Kidney glomerular epithelial cell (primary cell): ENCODE measurements around the gene NRXN3.
A peak's percentile ranks its signal among the peaks of the same experiment; 100 is the strongest.

Experiments
- DNase-seq: peaks from one replicate; lab custom pipeline; 2025; lab: John Stamatoyannopoulos, UW

Gene NRXN3

GRCh38 chr14:79822034-79822433 lies 1651.9 kb downstream of the NRXN3 start:
- no peak for DNase-seq

- DNase-seq: no peak
Observed at GRCh38 chr14:79825046-79825521, 1654.9 kb downstream of the NRXN3 start.

- DNase-seq: no peak
Observed at GRCh38 chr14:79826362-79826761, 1656.2 kb downstream of the NRXN3 start.

- no peak for DNase-seq
Observed at GRCh38 chr14:79829405-79830166, 1659.4 kb downstream of the NRXN3 start.

DNA sequence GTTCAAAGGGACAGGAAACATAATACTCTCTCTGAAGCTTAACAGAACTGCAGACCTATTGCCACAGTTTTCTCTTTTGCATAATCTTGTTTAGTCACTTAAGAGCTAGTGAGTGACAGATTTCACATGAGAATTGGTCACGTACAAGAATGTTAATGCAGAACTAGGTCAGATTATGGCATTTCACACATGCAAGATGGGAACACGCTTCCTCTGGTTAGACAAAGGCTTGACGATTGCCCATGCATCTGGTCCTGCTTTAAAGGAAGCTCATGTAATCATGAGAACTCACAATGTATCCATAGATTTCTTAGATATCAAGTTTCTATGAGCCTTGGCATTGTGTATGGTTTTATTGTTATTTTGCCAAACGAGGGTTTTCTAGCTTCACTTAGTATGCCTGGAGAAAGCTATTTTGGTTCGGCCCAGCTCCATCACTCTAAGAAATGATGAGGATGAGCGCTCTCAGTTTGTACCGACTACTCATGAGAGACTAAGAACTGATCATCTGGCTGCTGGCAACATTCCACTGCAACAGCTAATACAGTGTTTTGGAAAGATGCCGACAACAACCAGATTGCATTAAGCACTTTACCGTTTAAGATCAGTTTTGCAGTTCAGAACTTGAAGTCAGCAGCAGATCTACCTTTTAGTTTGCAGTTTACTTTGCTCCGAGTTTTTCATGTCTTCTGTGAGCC lies 1661.2 kb downstream of the NRXN3 start:
- DNase-seq: no peak

GRCh38 chr14:79833781-79834180 lies 1663.6 kb downstream of the NRXN3 start:
- DNase-seq: no peak

DNA sequence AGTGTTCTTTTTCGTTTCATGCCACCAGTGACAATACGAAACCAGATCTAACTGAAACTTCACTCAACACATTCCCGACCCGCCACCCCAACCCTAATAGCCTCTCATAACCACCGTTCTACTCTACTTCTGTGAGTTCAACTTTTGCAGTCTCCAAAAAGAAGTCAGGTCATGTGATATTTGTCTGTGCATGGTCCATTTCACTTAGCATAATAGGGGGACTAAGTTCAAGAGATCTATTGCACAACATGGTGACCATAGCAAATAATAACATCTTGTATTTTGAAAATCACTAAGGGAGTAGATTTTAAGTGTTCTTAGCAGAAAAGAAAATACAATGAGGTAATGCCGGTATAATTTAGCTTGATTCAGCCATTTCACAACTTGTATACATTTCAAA lies 1664.7 kb downstream of the NRXN3 start:
- no peak for DNase-seq

- DNase-seq: no peak
Observed at GRCh38 chr14:79836577-79836976, 1666.4 kb downstream of the NRXN3 start.

- DNase-seq: no peak
Observed at GRCh38 chr14:79837699-79838098, 1667.5 kb downstream of the NRXN3 start.

GRCh38 chr14:79840103-79840502 lies 1669.9 kb downstream of the NRXN3 start:
- no peak for DNase-seq

- DNase-seq: no peak
Observed at GRCh38 chr14:79840831-79841230, 1670.7 kb downstream of the NRXN3 start.

DNA sequence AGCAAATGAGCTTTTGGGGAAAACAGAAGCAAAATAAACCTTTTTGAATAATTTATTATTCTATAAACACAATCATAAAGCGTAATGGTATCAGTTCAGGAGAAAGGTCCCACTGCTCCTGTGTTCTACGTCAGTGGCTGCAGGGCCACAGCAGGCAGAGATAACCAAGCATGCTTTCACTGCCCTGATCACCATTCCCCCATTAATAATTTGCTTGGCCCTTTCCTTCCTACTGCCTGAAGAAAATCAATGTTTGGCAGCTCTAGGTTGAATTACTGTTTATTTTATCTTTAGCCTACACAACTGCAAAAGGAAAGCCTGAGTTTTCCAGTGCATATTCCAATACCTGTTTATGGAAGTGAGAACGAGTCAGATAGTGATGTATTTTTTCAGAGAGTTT lies 1671.3 kb downstream of the NRXN3 start:
- no peak for DNase-seq

DNA sequence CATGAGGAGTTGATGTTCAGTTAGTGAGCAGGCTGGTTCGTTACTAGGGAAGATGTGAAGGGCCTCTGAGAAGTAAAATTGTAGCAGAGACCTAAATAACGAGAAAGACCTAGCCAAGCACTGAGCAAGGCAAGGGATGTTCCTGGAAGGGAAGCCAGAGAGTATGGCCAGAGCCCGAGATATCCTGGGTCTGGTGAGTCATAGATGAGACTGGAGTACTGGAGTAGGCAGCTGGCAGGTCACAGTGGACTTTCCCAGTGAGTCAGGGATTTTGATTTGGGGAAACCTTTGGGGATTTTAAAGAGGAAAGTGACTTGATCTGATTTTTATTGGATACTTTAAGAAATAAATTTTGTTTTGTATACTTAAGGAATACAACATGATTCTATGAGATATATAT lies 1672.1 kb downstream of the NRXN3 start:
- peak; percentile 29 for DNase-seq

DNA sequence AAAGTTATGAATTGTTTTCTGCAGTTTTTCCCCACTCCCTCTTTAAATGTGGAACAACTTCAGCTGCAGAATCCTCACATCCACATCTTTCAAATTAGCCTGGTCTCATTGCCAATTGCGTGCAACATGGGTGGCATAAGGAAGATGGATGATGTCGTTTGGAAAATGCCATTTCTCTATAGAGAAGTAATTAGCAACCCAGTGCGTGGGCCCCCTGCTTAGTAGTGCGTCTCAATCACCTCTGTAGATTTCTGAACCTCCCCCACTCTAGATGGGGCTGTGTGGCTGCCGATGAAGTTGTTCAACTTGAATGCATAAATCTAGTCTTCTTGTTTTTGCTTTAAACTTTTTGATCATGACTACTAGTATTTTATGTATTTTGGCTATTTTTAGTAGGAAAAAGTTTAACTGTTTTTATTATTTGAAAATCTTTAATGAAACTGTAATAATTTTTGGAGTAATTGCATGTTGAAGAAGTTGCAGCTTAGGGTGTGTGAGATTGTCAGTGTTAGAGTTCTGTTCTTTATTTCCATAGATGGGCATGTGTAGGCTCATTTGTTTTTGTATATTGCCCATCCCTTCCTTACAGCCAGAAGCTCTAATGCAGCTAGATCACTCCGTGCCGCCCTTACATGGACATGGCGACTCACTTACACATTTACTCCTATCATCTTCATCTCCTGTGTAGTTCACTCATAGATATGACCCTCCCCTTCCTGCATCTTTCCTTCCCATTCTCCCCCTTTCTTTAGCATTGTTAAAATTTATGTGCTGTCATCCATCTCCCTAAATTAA lies 1683.0 kb downstream of the NRXN3 start:
- no peak for DNase-seq

DNA sequence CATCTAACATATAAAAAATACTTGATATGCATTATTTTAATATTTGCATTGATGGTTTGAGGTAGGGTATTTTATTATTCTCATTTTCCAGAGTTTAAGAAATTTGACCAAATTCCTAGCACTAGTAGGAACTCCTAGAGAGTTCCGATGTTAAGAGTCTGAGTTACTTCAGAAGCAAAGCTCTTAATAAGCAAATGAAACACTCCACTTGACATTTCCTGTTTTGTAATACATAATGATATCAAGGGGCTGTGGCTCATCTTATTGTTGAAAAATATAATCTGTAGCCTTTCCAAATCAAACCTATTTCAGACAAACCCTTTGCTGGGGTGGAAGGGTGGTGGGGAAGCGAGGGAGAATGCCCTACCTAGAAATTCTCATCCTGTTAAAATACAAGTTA lies 1685.6 kb downstream of the NRXN3 start:
- DNase-seq: no peak

- no peak for DNase-seq
Observed at GRCh38 chr14:79856381-79856780, 1686.2 kb downstream of the NRXN3 start.

GRCh38 chr14:79861111-79861510 lies 1690.9 kb downstream of the NRXN3 start:
- DNase-seq: no peak

GRCh38 chr14:79862045-79862444 lies 1691.9 kb downstream of the NRXN3 start:
- no peak for DNase-seq

DNA sequence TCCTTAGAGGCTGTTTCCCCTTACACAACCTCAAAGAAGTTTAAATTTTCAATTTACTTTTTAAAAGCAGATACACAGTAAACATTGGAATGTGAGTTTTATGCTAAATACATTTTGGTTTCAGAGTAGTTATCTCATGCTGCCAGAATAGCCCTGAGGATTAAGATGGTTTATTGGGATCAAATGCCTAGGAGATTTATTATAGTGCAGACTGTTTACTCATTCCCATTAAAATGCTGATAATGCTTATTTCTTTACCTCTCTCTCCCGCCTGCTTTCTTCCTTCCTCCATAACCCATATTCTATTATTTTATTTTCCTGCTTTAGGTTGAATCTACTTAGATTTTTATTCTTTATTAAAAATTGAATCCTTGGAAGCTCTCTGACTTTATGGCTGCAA lies 1701.0 kb downstream of the NRXN3 start:
- DNase-seq: no peak

DNA sequence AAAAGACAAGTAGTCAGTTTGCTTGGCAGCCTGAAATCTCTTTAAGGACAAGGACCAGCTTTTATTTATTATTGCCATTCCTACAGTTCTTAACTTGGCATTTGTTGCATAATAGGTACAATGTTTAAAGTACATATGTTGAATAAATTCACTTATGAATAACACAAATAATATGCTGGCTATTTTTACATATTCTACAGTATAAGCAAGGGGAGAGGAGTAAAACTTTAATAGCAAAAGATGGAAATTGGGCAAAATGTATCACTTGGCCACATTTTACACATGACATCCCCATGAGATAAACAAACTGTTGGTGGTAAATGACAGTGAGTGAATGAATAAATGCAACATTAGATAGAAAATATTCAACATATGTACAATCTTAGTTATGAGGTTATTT lies 1708.1 kb downstream of the NRXN3 start:
- no peak for DNase-seq

GRCh38 chr14:79878785-79879184 lies 1708.6 kb downstream of the NRXN3 start:
- no peak for DNase-seq

GRCh38 chr14:79881299-79881698 lies 1711.1 kb downstream of the NRXN3 start:
- DNase-seq: no peak

GRCh38 chr14:79890527-79890926 lies 1720.4 kb downstream of the NRXN3 start:
- no peak for DNase-seq
